ENCODE data around the gene FGFR2. TPM values are rescaled to one million over a fixed set of nuclear protein-coding genes. Genes with fewer than 3 reads are reported as not detected.
A peak's percentile ranks its signal among the peaks of the same experiment; 100 is the strongest.

The FGFR2 gene
- total RNA-seq, 2 donors from 2014 or later: 56.0 to 78.1 TPM

DNA sequence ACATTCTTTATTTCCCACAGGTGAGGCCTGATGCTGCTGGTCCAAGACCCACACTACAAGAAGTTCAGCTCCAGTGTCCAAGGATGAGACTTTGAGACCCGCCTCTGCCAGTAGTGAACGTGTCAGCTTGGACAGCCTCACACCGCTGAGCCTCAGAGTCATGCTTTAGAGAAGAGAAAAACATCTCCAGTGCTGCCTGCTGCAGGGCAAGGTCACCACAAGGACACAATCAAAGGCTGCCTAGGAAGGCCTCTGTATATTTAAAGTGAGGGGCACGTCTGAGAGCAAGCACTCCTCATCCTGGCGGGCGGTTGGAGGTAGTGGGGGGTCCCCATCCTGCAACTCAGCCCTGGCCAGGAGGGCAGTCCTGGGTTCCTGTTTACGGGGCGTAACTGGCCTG lies 19.3 kb downstream of the FGFR2 start:
- Histone ChIP-seq H3K4me1 (peaks cover 33% of the 10 kb centered on the region), H3K27me3 (no peaks in the 10 kb centered on the region), H3K9me3 (no peaks in the 10 kb centered on the region), H3K4me3 (no peak overlapping the region), H3K27ac (peak overlapping the region in 2 of 4 donors; percentile 33 to 50), H3K36me3 (replicated peaks in 1 of 2; ENCODE audit: insufficient read depth in 1 of 2, low read depth in 2 of 2) (no peaks in the 10 kb centered on the region)
- DNase-seq (no peak), ATAC-seq (no peak)
- intact Hi-C loops (cut with DNase I): no loop called here
- TF ChIP-seq CTCF (IDR thresholded peaks at IDR 0.05): no peak
- 58 to 69% methylated on average over 8 of the region's 8 CpGs for WGBS, 2 donors

- Histone ChIP-seq H3K9me3 (no peaks in the 10 kb centered on the region), H3K4me3 (no peak overlapping the region), H3K36me3 (replicated peaks in 1 of 2; ENCODE audit: insufficient read depth in 1 of 2, low read depth in 2 of 2) (no peaks in the 10 kb centered on the region), H3K4me1 (peaks cover 37% of the 10 kb centered on the region), H3K27me3 (no peaks in the 10 kb centered on the region), H3K27ac (peak overlapping the region in 2 of 4 donors; percentile 33 to 50)
- DNase-seq (no peak), ATAC-seq (no peak)
- WGBS, 2 donors: 69 to 79% methylated on average over 7 to 9 of the region's 9 CpGs
- no peak for TF ChIP-seq CTCF (IDR thresholded peaks at IDR 0.05)
- no peak for TF ChIP-seq POLR2A (IDR thresholded peaks at IDR 0.05)
- intact Hi-C loops (cut with DNase I): no loop called here
These were observed 19.9 kb downstream of the FGFR2 start for GRCh38 chr10:121578298-121578697.

GRCh38 chr10:121577568-121577967 lies 20.7 kb downstream of the FGFR2 start:
- WGBS, 2 donors: 43 to 45% methylated on average over 8 of the region's 8 CpGs
- intact Hi-C loops (cut with DNase I): no loop called here
- H3K27ac ChIP-seq: peak overlapping the region in 1 of 4 donors; percentile 50

GRCh38 chr10:121576139-121576538 lies 22.1 kb downstream of the FGFR2 start:
- Histone ChIP-seq H3K27me3 (no peaks in the 10 kb centered on the region), H3K9me3 (no peaks in the 10 kb centered on the region), H3K4me3 (no peak overlapping the region), H3K36me3 (replicated peaks in 1 of 2; ENCODE audit: insufficient read depth in 1 of 2, low read depth in 2 of 2) (no peaks in the 10 kb centered on the region), H3K4me1 (peaks cover 47% of the 10 kb centered on the region), H3K27ac (no peak overlapping the region)
- intact Hi-C loops (cut with DNase I): no loop called here
- WGBS, 2 donors: 85 to 89% methylated on average over 10 of the region's 10 CpGs
- ATAC-seq (no peak), DNase-seq (no peak)
- no peak for TF ChIP-seq POLR2A (IDR thresholded peaks at IDR 0.05)
- TF ChIP-seq CTCF (IDR thresholded peaks at IDR 0.05): no peak

More at GRCh38 chr10:121577568-121577967, 20.7 kb downstream of the FGFR2 start:
- H3K4me3 ChIP-seq: no peak overlapping the region
- DNase-seq (no peak), ATAC-seq (peak; percentile 24)
- TF ChIP-seq POLR2A (IDR thresholded peaks at IDR 0.05) (no peak), CTCF (IDR thresholded peaks at IDR 0.05) (no peak)
- H3K9me3 ChIP-seq: no peaks in the 10 kb centered on the region
- peaks cover 43% of the 10 kb centered on the region for H3K4me1 ChIP-seq
- no peaks in the 10 kb centered on the region for H3K36me3 ChIP-seq (replicated peaks in 1 of 2; ENCODE audit: insufficient read depth in 1 of 2, low read depth in 2 of 2)
- no peaks in the 10 kb centered on the region for H3K27me3 ChIP-seq

DNA sequence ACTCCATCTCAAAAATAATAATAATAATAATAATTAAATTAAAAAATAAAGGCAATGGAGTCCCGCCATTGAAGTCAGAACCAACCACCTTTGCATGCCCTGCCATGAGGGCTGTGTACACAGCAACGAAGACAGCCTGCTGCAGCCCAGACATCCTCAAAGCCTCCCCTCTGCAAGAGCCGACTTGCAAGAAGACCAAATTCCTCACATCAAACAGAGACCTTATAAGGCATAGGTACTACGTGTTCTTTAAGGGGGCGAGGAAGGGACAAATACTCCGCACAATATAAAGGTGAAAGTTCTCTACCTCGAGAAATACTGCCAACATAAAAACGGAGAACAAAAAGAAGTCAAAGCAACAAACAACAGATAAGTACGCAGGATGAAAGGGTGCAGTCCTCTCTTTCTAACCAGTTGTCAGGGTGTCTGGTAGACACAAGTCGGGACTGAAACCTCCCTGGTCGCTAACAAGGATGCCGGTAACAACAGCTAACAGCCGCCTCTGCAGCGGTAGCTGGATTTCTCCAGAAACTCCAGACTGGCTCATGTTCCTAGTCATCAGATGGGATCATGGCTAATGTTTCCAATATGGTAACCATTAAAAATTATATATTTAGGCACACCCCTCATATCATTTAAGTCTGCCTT lies 23.6 kb downstream of the FGFR2 start:
- Histone ChIP-seq H3K9me3 (no peaks in the 10 kb centered on the region), H3K27ac (no peak overlapping the region), H3K4me3 (no peak overlapping the region), H3K27me3 (no peaks in the 10 kb centered on the region), H3K4me1 (peaks cover 37% of the 10 kb centered on the region), H3K36me3 (replicated peaks in 1 of 2; ENCODE audit: insufficient read depth in 1 of 2, low read depth in 2 of 2) (no peaks in the 10 kb centered on the region)
- ATAC-seq (no peak), DNase-seq (no peak)
- WGBS, 2 donors: 70 to 74% methylated on average over 14 of the region's 14 CpGs
- no peak for TF ChIP-seq POLR2A (IDR thresholded peaks at IDR 0.05)
- TF ChIP-seq CTCF (IDR thresholded peaks at IDR 0.05): no peak
- intact Hi-C loops (cut with DNase I): no loop called here
